HG02870 (cell line): Measurements from ENCODE around the gene TBC1D14.
A peak's percentile ranks its signal among the peaks of the same experiment; 100 is the strongest.

Source experiments
- ATAC-seq: cut with Tn5 transposase; IDR thresholded peaks from one replicate; pipeline ENCODE4 v1.9.1; 2021; ENCODE audit warnings: mild to moderate bottlenecking, moderate library complexity; ENCODE audit not compliant: unreplicated experiment

TBC1D14 gene

DNA sequence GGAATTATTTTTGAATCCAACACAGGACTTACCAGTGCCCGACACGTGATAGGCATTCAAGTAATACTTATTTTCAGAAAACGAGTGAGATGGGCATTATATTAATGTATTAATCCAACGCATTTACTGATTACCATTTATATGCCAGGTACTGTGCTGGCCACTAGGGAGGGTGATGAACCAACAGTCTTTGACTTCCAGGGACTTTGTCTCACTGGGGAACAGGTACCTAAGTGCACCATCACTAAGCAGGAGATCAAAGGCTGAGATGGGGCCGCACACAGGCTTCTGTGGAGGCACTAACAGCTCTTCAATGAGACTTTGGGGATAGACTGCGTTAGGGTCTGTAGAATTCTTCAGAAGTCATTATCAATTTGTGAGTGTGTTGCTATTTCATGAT lies 127.8 kb downstream of the TBC1D14 start:
- ATAC-seq: no peak

DNA sequence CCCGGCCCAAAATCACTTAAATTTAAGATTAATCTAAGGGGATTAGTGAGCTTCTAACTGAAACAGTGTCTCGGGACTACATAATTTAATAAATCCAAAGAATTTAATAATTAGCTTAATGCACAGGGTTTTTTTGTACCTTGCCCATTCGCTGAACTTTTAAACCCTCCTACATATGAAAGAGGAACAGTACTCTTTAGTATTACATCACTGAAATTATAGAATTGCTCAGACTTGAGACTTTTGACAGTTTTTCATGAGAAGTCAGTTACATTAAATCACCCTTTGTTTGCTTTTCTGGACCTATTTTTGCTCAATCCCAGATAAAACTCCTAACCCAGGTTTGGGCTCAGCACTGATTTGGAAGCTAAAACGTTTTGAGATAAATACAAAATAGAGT lies 131.1 kb downstream of the TBC1D14 start:
- ATAC-seq: no peak

GRCh38 chr4:7041246-7041645 lies 131.6 kb downstream of the TBC1D14 start:
- ATAC-seq: no peak

DNA sequence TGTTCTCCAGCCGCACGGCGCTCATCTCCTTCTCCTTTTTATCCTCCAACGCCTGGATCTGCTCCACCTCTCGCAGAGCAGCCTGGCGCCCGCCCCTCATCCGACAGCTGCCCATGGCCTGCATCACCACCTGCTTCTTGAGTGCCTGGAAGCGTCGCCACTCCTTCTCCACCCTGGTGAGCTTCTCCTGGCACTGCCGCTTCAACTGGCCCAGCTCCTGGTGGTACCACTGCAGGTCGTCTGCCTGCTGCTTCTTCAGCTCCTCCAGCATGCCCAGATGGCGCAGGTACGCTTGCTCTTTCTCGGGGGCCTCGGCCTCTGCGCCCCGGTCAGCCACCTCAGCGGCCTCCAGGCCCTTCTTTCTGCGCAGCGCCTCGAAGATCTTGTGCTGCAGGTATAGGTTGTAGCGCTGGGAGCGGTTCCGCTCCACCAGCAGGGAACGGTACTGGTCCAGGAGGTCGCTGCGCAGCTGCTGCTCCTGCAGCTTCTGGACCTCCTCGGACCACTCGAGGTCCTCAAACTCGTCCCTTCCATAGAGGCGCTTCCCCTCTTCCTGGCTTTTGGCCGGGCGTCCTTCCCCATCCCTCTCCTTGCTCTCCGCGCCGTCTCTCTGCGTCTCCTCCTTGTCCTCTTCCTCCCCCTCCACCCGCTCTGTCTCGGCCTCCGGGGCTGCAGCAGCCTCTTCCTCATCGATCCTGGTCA lies 132.3 kb downstream of the TBC1D14 start:
- ATAC-seq: no peak

DNA sequence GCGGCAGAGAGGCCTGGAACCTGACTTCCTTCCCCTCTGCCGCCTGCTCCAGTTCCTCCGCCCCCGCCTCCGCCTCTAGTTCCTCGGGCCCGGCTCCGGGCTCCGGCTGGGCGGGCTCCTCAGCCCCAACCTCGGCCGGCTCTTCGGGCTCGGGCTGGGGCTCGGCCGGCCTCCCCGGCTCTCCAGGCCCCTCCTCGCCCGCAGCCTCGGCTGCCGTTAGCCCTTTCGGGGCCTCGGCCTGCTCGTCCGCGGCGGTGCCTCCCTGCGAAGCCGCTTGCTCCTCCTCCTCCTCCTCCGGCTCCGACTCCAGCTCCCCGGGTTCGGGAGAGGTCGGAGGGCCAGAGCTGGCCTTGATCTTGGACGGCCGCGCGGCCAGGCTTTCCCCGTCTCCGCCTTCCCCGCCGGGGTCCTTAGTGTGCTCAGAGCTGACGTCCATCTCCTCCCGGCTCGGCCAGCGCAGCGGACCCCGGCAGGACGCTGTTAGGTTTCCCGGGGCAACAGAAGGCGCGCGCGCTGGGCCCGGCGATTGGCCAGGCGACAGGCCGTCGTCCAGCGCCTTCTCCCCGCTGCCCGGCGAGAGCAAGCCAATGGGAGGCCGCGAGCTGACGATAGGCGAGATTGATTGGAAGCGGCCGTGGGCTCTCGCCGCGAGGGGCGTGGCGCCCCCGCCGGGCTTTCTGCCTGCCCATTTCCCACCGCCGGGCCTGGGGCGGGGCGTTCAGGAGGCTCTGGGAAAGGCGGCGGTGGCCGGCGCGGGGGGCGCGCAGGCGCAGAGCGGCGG lies 133.1 kb downstream of the TBC1D14 start:
- ATAC-seq: peak; percentile 76

DNA sequence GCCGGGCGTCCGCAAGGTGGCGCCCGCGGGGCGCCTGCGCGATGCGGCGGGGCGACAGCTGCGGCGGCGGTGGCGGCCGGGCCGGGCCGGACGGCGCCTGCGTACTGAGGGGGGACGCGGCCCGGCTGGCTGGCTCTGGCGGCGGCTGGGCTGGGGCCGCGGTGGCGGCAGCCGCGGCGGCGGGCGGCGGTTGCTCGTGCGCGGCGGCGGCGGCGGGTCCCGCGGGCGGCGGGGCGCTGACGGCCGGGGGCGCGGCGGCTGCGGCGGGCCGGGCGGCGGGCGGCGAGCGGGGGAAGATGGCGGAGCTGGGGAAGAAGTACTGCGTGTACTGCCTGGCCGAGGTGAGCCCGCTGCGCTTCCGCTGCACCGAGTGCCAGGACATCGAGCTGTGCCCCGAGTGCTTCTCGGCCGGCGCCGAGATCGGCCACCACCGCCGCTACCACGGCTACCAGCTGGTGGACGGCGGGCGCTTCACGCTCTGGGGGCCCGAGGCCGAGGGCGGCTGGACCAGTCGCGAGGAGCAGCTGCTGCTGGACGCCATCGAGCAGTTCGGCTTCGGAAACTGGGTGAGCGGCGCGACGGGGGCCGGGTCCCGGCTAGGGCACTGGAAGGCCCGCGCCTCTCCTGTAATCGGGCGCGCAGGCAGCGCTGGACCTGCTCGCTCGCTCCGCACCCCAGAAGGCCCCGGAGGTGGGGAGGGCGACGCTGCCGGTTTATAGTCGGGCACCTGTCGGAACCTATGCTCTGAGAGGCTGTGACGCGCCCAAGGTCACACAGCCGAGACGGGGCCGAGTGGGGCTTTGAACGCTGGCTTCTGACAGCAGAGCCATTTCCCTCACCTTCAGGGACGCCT lies 133.9 kb downstream of the TBC1D14 start, which contains the start of gene TADA2B:
Gene TADA2B (plus strand): TSS at position 89 of the 853 bp plus-strand sequence. CDS start 208 bp downstream, at position 297.
- ATAC-seq: peak; percentile 12

GRCh38 chr4:7044137-7044930 lies 134.7 kb downstream of the TBC1D14 start:
- ATAC-seq: no peak

- no peak for ATAC-seq
Observed at GRCh38 chr4:7045553-7045952, 135.9 kb downstream of the TBC1D14 start.

DNA sequence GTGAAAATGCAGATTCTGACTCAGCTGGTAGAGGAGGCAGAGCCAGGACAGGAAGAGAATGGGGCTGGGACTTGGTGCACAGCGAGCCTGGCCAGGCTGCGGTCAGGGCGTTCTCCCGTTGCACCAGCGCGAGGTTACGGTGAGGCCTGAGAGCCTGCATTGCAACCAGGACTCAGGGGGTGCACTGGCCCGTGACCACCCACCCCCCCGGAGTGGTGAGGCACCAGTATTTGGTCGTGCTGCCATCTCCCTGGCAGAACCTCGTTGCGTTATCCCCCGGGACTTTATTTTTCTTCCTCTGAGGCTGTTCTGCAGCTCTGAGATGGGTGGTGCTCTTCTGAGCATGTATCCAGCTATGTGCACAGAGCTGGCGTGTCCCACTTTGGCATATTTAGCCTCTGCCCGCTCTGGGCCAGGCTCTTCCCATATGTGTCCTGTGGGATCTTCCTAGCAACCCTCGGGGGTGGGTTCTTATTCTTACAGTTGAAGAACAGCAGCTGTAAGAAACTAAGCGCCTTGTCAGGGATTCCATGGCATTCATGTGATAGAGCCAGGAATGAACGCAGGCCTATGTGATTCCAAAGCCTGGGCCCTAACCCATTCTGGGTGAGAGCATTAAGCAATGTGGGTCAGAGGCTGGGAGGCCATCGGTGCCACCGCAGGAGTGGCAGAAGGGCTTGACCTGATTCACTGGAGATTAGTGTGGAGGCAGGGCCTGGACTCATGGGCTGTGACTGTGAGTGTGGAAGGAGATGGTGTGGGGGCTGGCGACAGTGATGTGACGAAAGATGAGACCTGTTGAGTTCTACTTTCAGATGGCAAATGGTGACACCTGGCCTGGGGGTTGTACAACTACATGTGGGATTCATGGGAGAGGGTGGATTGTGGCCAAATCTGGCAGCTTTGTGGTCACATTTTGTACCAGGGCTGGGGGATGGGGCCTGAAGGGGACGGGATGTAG lies 136.6 kb downstream of the TBC1D14 start:
- peak; percentile 33 for ATAC-seq

DNA sequence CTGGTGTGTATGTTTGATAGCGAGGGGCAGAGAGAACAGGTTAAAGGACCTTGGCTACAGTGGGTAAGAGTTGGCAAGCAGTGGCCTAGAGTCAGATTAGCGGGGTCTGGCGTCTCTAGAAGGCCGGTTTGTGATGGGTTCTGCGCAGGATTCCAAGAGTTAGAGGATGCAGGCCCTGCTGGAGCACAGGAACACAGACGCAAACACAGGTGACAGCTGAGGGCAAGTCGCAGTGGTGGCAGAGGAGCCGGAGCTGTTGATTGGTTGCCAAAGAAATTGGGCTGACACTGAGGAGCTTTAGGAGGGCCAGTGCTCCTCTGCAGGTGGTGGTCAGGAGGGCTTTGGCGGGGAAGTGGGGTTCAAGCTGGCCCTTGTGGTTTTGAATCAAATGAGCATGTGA lies 137.3 kb downstream of the TBC1D14 start:
- ATAC-seq: no peak

- no peak for ATAC-seq
Observed at GRCh38 chr4:7048642-7049041, 139.0 kb downstream of the TBC1D14 start.

- ATAC-seq: no peak
Observed at GRCh38 chr4:7049295-7049694, 139.7 kb downstream of the TBC1D14 start.

DNA sequence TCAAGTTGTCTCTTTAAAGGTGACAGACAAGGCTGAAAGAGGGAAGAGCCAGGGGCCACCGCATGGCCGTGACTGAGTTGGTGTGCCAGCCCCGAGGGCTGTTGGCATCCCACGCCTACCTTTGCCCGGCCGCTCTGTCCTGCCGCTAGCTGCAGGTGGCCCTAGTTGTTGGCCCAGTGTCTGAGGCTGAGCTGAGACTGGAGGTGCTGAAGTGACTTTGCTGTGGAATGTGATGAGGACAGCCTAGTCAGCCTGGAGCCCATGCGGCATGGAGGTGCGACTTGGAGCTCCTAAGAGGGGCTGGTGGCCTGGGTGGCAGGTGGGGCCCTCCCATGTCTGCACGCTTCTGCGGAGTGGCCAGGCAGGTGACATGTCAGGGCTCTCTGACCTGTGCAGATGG lies 140.1 kb downstream of the TBC1D14 start:
- no peak for ATAC-seq

- no peak for ATAC-seq
Observed at GRCh38 chr4:7050481-7051143, 141.0 kb downstream of the TBC1D14 start.

DNA sequence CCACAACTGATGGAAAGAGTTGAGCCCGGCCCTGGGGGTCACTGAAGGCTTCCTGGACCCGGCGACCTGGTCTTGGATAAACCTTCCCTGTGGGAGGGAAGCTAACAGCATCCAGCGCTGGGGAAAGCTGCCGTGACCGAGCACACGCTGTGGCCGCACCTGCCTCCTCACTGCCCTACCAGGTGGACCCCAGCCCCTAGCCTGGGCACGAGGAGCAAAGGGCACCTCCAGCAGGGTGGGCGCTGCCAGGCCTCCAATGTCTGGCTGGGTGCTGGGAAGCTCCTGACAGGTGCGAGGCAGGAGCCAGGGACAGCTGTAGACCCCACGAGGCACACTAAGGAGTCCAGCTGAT lies 141.5 kb downstream of the TBC1D14 start:
- no peak for ATAC-seq

DNA sequence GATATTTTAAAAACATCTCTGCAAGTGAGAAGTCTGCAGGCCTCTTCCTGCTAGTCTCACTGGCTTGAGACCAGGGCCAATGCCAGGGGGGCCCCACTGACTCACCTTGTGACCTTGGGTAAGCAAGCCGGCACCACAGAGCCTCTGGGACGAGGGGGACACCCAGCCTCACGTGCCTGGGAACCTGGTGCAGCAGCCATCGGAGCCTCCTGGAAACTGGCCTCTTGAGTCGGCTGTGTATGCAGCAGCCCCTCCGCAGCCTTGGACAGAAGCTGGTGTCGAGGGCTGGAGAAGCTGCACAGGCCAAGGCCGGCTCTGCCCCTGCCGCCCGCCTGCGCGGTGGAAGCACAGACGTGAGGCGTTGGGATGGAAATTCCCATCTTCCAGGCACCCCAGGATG lies 142.3 kb downstream of the TBC1D14 start:
- no peak for ATAC-seq

DNA sequence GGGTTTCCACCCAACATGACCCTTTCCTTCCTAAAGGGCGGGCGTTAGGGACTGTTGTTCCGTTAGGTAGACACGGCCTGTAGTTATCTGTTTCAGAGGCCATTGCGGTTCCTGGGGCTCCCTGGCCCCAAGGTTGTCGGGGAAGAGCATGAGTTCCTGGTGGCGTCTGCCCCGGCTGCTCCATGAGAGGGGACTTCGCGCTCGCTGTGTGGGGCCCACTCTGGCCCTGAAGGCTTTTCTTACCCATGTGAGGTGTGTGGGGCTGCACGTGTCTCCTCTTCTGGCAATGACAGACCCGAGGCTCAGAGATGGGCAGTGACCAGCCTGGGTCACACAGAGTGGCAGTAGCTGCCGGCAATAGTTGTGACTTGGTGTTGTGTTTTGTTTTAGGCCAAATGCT lies 142.7 kb downstream of the TBC1D14 start:
- ATAC-seq: no peak

DNA sequence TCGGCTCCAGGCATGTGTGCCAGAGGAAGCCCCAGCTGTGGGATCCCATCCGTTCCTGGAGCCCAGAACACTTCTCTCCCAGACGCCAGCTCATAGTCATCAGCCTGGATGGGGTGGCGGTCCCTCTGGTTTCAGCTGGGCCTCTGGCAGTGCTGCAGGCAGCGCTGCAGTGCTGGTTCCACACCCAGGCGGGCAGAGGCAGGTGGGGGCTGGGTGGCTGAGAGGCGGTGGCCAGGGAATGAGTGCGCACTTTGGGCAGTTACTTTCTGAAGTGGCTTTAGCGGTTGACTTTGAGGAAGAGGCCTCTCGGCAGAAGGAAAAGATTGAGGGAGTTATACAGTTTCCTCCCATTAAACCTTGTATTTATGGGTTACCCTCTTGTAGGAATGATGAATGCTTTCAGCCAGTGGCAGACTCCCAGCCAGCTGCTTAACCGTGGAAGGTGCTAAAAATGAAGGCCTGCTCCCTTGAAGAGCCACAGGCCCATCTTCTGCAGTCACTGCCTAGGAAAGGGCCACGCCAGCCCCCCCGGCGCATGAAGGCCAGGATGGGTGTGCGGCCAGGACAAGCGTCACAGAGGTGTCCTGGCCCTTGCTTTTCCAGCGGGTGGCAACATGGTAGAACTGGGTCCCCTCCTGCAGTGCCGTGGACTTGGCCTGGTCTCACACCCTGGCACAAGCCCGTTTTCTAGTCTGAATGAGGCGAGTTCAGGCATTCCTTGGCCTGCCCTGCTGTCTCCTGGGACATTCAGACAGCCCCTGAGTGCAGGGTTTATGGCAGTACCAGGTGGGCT lies 143.5 kb downstream of the TBC1D14 start:
- no peak for ATAC-seq
